ENCODE results near the gene VEGFB.

DNA sequence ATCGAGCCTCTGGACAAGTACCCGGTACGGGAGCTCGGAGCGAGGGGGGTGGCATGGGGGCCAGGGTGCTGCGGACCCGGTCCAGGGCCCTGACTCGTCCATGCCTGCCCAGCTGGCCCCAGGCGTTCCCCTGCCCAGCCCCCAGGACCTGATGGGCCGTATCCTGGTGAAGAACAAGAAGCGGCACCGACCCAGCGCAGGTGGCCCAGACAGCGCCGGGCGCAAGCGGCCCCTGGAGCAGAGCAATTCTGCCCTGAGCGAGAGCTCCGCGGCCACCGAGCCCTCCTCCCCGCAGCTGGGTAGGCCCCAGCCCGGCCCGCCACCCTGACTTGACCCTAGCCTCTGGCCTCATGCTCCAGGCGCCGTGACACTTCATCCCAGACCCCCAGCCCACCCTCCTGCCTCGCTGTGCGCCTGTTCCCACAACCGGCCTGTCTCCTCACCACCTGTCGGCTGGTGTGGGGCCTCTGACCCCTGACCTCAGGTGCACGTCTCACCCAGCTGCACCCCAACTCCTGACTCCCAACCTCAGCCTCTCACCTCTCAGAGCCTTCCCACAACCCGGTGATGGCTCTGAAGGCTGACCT, 24.7 kb downstream of the VEGFB start:
- TF ChIP-seq SP1 (IDR thresholded peaks at IDR 0.05) (no peak), BHLHE40 (IDR thresholded peaks at IDR 0.05; ENCODE audit: borderline replicate concordance) (no peak), ELF4 (IDR thresholded peaks at IDR 0.05) (no peak), FOXA1 (IDR thresholded peaks at IDR 0.05) (no peak), ZNF384 (IDR thresholded peaks at IDR 0.05) (no peak), FOXK2 (IDR thresholded peaks at IDR 0.05) (no peak), SUZ12 (IDR thresholded peaks at IDR 0.05) (no peak), HDGF (IDR thresholded peaks at IDR 0.05; ENCODE audit: borderline replicate concordance) (no peak), L3MBTL2 (conservative IDR thresholded peaks at IDR 0.05) (no peak), TARDBP (IDR thresholded peaks at IDR 0.05) (no peak), ARNT (IDR thresholded peaks at IDR 0.05) (no peak)
